ENCODE results near the gene SLC7A4.
A peak's percentile ranks its signal among the peaks of the same experiment; 100 is the strongest.
"Not testable (repeated sequence)": the region's sequence is repeated elsewhere in the genome, so short reads cannot be mapped to it uniquely, and the experiment has no call there.

Gene SLC7A4

DNA sequence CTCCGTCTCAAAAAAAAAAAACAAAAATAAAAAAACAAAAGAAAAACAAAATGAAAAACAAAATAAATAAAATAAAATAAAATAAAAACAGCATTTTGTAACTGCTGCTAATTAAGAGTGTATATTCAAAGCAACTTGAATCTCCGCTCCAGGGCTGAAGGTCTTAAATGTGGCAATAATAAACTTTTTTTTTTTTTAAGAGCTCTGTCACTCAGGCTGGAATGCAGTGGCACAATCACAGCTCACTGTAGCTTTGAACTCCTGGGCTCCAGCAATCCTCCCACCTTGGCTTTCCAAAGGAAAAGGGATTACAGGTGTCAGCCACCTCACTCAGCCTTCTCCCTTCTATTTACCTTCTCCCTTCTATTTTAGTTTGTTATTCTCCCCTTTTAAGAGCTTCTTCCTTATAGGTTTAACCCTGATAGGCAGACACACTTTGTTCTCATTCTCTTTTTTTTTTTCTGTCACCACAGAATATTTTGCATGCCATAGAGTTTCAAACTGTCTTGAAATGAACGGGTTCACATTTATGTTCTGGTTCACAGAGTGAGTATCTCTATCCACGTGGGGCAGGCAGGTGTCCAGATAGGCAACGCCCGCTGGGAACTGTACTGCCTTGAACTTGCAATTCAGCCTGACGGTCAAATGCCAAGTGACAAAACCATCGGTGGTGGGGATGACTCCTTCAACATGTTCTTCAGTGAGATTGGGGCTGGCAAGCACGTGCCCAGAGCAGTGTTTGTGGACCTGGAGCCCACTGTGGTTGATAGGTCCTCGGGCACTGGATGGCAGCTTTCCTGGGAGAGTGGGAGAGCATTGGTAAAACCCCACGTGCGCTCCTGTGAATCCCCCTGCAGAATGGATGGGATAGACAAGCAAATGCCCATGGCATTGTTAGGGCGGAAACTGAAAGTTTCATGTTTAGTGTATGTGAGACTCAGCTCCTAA lies 32.8 kb upstream of the SLC7A4 start:
- no peak for DNase-seq (ENCODE audit: low read depth in 2 of 3, low spot score in 2 of 3)

DNA sequence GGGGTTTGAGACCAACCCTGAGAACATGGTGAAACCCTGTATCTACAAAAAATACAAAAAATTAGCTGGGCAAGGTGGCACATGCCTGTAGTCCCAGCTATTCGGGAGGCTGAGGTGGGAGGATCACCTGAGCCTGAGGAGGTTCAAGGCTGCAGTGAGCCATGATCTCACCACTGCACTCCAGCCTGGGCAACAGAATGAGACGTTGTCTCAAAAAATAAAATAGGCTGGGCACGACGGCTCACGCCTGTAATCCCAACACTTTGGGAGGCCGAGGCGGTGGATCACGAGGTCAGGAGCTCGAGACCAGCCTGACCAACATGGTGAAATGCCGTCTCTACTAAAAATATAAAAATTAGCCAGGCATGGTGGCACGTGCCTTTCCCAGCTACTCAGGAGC lies 32.1 kb upstream of the SLC7A4 start:
- not testable (repeated sequence) for DNase-seq (ENCODE audit: low read depth in 2 of 3, low spot score in 2 of 3)

DNA sequence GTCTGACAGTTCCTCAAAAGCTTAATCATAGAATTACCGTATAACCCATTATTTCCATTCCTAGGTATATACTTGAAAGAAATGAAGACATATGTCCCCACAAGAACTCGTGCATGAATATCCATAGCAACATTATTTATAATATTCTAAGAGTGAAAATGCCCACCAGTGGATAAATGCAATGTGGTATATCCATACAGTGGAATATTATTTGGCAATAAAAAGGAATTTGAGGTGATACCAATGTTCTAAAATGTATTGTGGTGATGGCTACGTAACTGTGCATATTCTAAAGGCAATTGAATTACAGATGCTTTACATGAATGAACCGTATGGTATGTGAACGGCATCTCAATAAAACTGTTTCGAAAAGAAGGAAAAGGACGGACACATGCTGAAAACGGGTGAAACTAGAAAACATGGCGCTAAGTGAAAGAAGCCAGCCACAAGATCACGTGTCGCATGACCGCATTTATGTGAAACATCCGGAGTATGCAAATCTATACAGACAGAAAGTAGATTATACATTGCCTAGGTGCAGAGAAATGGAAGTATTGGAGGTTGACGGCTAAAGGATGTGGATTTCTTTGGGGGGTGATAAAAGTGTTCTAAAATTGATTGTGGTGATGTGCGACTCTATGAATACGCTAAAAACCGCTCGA lies 29.4 kb upstream of the SLC7A4 start:
- not testable (repeated sequence) for DNase-seq (ENCODE audit: low read depth in 2 of 3, low spot score in 2 of 3)

DNA sequence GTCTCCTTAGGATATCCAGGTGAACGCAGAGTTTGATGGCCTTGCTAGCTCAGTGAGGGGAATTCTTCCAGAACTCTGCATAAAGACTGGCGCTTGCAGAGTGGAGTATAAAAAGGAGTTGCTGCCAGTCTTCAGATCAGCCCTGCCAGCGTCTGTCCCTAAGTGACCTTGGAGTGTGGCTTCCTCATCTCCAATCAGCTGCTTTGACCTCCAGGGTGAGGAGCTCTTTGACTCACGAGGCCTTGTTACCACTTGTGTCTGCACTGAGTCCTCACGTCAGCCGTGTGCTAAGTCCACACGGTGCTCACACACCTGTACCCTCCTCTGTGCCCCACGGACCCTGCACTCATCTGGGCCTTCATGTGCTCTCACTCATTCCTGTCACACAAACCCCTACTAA lies 28.0 kb upstream of the SLC7A4 start:
- DNase-seq (ENCODE audit: low read depth in 2 of 3, low spot score in 2 of 3), result not testable (repeated sequence)

DNA sequence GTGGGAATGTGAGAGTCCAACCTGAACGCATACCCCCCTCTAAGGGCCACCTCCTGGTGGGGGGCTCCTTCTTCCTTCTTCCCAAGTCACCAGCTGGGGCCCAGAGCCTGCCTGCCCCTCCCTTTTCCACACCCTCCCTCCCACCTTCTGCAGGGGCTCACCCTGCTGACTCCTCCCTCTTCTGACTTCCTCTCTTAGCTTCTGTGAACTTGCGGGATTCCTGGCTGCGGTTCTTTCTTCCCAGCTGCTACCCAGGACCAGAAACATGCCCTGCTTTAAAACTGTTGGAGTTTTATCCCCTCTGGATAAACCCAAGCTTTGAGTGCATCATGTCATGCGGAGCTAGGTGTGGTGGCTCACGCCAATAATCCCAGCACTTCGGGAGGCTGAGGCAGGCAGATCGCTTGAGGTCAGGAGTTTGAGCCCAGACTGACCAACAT lies 23.5 kb upstream of the SLC7A4 start:
- no peak for DNase-seq (ENCODE audit: low read depth in 2 of 3, low spot score in 2 of 3)

DNA sequence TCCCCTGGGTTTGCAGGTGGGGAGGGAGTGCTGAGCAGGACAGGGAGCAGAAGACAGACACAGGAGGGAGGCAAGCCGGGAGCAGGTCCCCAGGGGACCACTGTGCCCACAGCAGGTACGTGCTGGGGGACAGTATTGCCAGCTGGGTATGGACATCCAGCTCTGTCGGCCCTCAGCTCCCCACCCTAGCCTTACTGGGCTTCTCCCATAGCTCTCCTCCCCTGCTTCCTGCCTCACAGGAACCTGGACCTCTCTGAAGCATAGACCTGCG lies 23.1 kb upstream of the SLC7A4 start:
- no peak for DNase-seq (ENCODE audit: low read depth in 2 of 3, low spot score in 2 of 3)

DNA sequence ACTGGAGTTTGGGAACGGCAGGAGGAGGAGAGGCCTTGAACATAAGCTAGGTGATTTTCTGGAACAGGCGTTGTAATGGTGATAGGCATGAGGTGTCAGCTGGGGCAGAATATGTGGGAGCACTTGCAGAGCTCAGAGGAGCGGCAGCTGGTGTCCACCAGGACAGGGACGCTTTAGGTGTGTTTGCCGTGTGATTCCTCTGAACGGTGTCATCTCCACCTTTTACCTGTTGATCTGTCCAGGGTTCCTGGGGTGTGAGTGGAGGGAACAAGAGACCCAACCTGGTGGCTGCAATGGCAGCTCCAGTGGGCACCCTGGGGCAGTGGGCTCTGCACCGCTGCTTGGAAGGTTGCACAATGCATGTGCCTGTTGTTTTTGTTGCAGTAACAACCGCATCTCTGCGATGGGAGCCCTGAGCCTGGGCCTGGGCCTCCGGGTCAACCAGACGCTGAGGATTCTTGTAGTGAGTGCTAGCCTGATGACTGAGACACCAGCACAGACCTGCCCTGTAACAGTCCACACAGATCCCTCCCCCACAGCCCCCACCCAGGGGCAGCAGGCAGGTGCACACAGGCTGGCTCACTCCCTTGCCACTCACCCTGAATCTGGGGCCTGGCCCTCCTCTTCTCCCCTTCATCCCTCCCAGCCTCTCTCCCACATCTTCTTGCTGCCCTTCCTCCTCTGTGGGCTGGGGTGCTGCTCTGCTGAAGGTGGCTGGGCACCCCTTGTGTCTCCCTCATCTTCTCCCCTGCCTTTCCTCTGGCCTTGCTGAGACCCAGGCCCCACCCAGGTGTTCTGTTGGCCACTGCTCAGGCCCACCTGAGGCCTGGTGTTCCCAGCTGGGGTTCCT lies 22.6 kb upstream of the SLC7A4 start:
- no peak for DNase-seq (ENCODE audit: low read depth in 2 of 3, low spot score in 2 of 3)

DNA sequence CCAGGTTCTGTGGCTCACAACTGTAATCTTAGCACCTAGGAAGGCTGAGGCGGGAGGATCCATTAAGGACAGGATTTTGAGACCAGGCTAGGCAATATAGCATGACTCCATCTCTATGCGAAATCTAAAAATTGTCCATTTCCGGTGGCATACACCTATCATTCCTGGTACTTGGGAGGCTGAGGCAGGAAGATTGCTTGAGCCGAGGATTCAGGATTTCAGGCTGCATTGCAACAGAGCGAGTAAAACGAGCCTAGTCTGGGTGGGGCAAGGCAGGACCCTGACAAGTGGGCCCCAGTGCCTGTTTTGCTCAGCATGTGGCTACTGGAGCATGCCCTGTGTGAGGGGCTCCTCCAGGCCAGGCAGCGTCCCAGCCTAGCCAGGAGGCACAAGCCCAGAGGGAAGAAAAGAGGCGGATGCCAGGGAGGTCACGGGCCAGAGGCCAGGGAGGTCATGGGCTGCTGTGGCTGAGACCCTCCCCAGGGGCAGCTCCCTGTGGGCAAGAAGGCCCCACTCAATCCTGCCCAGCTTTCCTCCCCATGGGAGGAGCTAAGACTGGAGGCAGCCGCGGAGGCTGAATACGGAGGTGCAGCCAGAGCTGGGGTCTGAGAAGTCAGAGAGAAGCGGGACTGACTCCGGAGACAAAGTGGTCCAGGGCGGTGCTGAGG lies 21.8 kb upstream of the SLC7A4 start:
- DNase-seq (ENCODE audit: low read depth in 2 of 3, low spot score in 2 of 3), result no peak

DNA sequence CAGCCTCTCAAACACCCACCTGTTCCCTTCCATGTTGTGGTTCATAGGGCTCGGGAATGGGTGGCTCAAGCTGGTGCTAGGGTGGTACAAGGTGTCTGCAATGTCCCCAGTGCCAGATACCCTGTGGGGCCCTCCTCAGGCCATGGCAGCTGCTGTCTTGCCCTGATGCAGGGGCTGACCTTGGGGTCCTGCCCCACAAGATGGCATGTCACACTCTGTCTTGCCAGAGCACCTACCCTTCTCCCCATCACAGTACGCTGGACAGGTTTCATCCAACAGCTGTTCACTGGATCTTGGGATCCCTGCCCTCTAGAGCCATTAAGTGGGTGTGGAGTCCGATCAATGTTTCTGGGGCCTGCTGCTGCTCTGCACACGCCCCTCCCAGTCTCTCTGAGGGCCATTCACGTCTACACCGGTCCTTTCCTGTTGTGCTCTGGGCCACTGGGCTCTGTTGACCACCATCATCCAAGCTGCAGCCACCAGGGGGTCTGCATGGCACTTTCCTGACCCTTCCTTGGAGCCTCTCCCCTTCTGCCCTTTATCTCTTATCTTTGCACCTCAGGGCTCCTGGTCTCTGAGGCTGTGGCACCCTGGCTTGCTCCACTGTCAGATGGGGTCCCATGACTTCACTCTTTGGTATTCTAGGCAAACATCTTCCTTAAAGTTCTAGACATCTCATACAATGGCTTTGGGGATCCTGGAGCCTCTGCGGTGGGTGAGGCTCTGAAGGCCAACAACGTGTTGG lies 20.5 kb upstream of the SLC7A4 start:
- no peak for DNase-seq (ENCODE audit: low read depth in 2 of 3, low spot score in 2 of 3)

DNA sequence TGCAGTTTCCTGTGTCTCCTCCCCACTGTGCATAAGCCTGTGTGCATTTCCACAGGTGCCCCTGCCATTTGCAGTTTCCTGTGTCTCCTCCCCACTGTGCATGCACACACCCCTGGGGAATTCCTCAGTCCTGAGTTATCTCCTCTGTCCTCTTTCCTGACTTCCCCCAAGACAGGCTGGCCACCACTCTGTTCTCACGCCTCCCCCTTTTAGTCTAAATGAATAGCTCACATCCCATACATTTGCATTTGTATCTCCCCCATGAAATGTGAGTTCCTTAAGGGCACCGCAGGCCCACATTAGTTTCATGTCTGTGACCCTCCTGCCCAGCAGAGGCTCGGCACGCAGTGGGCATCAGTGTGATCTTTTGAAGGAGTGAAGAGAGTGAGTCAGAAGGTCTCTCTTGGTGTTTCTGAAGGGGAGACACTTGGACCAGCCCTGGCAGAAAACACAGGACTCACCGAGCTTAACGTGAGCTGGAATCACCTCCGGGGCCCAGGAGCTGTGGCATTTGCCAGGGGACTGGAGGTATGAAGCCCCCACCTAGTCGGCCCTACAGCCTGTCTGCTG lies 19.6 kb upstream of the SLC7A4 start:
- no peak for DNase-seq (ENCODE audit: low read depth in 2 of 3, low spot score in 2 of 3)

DNA sequence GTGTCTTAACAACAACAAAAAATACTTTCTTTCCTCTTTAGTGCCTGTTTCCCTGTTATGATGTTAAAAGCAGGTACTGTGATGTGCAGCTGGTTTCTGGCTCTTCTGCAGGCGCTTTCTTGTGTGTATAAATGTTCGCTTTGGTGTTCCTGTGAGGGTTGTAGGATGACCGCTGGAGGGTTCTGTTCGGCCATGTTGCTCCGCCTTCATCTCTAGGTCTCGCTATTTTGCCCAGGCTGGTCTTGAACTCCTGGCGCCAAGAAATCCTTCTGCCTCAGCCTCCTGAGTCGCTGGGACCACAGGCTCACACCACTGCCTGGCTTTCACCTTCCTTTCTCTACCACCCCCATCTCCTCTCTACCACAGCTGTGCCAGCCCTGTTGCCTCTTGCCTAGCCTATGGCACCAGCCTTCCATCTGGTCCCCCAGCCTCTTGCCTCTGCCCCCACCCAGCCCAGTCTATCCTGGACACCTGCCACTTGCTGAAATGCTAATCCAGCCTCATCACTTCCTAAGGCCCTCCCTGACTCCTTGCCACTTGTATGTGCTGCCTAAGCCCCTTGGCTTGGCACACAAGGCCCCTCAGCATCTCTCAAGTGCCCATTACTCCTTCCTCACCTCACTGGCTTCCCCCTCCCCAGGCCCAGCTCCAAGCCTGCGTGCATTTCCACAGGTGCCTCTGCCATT lies 18.9 kb upstream of the SLC7A4 start:
- no peak for DNase-seq (ENCODE audit: low read depth in 2 of 3, low spot score in 2 of 3)

DNA sequence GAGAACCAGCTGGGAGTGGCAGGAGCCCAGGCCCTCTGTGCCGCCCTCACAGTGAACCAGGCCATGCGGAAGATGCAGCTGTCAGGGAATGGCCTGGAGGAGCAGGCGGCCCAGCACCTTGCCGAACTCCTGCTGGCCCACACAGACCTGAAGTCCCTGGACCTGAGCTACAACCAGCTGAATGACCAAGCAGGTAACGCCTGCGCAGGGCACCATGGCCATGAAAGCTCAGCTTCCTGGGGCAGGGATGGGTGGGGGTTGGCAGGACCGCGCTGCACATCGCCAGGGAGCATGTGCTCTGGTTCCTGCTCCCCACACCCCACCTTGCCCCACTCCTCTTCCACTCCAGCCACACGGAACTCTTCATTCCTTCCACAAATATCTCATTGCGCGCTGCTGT lies 16.6 kb upstream of the SLC7A4 start:
- DNase-seq (ENCODE audit: low read depth in 2 of 3, low spot score in 2 of 3), result not testable (repeated sequence)

DNA sequence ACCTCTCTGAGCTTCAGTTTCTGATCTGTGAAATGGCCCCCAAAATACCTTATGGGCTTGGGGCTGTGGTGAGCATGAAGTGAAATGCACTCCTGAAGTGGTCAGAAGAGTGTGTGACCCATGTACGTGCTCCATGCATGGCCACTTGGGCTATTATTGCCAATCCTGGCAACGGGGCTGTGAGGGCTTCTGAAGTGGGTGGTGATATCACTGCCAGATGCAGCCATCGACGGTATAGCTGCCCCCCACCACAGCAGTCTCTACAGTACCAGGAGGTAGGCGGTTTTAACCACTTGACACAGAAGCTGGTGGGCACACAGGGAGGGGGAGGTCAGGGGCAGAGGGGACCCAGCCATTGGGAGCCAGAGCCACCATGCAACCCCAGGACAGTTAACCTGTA lies 16.1 kb upstream of the SLC7A4 start:
- not testable (repeated sequence) for DNase-seq (ENCODE audit: low read depth in 2 of 3, low spot score in 2 of 3)

DNA sequence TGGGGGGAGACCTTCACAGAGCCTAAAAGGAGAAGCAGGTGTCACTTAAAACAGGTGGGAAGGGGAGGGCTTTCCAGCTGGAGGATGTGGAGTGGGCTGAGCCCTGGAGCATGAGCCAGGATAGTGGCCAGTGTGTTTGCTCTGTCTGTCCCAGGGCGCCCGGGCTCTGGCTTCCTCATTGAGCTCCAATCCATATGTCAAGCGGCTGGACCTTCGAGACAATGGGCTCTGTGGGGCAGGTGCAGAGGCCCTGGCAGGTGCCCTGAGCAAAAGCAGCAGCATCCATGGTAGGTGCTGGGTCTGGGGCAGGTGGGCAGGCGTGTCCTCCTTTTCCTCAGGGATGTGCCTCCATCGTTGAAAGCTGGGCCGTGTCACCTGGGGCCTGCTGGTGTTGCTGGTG lies 15.4 kb upstream of the SLC7A4 start:
- DNase-seq (ENCODE audit: low read depth in 2 of 3, low spot score in 2 of 3), result no peak

DNA sequence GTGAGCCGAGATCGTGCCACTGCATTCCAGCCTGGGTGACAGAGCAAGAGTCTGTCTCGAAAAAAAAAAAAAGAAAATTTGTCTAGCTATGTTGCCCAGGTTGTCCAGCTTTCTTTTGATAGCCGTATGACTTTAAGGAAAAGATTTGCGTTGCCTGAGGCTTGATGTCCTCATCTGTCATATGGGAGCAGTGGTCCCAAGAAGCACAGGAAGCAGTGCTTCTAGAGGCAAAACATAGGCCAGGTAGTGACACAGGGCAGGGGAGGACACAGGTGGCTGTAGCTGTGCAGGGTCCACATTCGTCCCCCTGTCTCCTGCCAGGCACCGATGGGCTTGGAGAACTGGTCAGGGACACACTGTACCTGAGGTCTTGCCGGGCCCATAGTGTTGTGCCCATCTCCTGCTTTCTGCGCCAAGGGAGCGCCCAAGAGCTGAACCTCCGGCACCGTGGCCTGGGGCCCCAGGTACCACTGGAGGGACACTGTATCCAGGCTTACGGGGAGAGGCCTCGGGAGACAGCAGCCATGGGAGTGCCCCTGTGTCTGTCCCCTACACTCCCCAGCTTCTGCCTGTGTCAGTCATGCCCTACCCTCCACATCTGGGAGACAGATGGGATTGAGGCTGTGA lies 14.8 kb upstream of the SLC7A4 start:
- DNase-seq (ENCODE audit: low read depth in 2 of 3, low spot score in 2 of 3), result no peak

DNA sequence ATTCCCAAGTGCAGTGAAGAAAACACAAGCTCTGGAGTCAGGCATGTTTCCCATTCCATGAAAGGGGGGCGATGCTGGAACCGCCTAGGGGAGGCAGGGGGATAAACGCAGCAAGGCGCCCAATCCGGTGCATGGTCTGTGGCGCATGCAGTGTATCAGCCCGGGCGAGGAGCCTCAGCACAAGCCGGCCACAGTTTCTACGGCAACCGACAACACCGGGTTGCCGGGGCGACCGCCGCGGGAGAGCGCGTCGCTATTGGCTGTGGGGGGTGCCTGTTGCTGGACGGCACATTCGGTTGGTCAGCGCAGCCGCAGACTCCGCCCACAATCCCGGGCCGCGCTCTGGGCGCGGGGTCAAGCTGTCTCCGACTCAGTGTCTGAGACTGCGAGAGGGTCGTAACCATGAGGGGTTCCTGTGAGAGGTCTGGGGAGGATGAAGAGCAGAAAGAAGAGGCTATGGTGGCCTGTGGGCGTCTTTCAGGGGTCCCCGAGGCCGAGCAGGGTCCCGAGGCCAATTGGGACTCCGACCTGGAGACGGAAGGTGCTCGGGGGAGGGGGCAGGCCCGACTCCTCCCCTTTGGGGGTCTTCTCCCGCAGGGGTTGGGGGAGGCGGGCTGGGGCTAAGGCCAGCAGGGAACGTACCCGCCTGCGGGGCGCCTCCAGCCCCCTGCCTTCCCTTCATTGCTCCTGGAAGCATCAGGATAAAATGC lies 13.4 kb upstream of the SLC7A4 start, which contains the start of gene LRRC74B:
TSS of gene LRRC74B (plus strand) at position 362 of the 710 bp plus-strand sequence. CDS start at position 403, 41 bp downstream.
- peak; percentile 58 to 62 (median 62) for DNase-seq (ENCODE audit: low read depth in 2 of 3, low spot score in 2 of 3)

DNA sequence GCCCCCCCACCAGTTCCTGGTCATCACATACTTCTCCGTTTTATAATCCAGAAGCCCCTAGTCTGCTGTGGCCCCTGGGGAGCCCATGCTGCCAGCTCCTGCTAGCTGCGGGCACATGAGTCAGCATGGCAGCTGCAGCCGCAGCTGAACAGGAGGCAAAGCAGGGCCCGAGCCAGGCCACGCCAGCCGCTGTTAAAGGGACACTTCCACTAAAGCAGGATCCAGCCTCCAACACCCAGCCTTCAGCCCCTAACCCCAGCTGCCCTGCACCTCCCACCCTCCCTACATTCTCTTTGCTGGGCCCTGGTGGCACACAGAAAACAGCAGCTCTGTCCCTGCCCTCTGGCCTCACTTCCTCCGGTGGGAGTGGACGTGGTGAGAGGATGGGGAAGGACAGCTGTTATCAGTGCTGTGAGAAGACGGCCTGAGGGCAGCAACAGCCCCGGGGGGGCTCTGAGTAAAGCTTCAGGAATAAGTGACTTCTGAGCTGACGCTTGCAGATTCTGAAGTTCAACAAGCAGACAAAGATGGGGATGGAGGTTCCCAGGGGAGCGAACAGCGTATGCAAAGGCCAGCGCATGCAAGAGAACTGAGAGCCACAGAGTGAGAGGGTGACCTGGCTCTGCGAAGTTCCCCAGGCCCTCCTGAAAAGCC lies 12.7 kb upstream of the SLC7A4 start:
- DNase-seq (ENCODE audit: low read depth in 2 of 3, low spot score in 2 of 3), result no peak
